HG03025 (cell line): Measurements from ENCODE around the gene NMRAL1.

Experiments used
- ATAC-seq: cut with Tn5 transposase; IDR thresholded peaks from one replicate; pipeline ENCODE4 v1.9.1; 2021; ENCODE audit warnings: mild to moderate bottlenecking, moderate library complexity; ENCODE audit not compliant: unreplicated experiment, low FRiP score

Gene NMRAL1

DNA sequence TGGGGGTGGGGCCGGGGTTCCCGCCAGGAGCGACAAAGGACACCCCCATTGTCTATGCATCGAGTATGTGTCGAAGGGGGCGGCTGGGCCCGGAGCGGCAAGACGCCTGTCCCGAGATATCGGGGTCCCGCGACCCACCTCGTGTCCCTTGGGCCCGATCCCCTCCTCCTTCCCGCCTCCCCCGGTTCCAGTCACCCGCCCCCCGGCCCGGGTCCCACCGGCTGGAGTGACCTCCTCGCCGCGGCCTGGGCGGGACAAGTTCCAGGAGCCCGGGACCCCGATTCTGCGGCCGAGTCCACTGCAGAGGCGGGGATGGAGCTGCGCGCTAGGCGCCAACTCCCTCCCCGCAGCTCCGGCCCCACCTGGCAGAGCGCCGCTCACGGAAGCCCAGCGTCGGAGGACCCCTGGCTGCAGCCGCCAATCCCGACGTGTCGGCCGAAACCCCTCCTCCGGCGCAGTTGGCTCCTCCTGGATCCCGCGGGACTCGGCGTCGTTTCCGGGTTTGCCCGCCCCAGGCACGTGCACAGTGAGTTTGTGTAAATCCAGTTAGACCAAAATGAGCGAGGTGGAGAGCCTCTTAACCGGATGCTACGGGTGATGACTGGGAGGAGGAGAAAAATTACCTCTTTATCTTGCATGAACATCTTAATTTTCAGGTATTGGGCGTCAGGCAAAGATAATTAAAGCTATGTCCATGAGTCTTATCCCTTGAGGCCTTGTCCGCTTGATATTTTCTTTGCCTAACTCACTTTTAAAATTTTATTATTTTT is at the start of gene NMRAL1:
Gene NMRAL1, minus strand, starts transcription at position 434 of the 770 bp plus-strand sequence. CDS start 493 bp downstream, outside the sequence.
- no peak for ATAC-seq

DNA sequence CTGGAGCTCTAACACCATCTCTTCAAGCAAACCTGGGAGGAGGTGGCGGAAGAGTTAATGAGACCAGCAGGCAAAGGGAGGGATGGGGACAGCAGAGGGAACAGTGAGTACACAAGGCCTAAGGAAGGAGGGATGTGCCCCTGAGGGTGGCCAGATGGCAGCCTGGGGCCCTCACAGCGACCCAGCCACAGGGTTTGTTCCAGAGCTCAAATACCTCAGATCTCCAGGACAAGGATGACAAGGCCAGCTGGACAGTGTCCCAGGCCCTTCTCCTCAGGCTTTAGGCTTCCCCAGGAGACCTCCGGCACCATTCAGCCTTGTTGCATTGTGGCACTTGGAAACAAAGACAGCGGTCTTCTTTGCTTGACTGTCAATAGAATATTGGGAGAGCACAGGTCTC is 49.3 kb upstream of the NMRAL1 start:
- ATAC-seq: no peak

DNA sequence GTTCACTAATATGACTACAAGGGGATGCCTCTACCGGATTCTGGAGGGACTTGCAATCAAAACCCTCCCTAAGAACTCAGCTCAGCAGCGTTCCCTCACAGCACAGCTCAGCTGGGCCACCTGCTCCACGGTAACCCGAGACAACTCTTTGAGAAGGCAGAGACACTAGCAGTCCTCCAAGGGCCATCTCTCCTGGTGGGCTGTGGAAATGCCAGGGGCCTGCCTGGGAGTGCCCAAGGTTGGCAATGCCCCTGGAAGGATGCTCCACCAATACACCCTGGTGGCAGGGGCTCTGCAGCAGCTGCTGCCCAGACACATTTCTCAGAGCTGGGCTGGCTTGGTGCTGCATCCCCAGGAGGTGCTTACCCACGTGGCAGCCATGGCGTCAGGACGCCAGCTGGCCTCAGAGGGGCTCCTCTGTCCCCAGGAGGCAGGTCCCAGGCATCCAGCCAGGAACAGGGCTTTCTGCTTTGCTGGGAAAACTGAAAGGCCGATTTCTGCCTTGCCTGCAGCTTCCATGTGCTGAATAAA is 47.7 kb upstream of the NMRAL1 start:
- ATAC-seq: no peak

DNA sequence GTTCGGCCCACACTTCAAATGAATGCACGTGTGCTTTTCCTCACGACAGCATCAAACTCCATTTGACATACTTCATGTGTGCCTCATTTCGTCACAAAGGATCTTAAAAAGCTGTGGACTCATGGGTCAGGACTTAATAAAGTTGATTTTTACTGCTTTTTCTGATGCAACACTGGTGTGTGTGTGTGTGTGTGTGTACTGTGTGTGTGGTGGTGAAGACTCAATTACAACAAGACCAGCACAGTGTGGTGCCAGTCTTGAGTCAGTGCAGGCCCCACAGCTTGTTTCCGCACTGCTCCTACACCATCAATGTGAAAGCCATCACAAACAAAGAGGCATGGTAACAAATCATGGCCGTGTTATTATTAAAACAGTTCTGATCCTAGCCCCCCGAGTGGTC is 46.5 kb upstream of the NMRAL1 start:
- ATAC-seq: no peak

DNA sequence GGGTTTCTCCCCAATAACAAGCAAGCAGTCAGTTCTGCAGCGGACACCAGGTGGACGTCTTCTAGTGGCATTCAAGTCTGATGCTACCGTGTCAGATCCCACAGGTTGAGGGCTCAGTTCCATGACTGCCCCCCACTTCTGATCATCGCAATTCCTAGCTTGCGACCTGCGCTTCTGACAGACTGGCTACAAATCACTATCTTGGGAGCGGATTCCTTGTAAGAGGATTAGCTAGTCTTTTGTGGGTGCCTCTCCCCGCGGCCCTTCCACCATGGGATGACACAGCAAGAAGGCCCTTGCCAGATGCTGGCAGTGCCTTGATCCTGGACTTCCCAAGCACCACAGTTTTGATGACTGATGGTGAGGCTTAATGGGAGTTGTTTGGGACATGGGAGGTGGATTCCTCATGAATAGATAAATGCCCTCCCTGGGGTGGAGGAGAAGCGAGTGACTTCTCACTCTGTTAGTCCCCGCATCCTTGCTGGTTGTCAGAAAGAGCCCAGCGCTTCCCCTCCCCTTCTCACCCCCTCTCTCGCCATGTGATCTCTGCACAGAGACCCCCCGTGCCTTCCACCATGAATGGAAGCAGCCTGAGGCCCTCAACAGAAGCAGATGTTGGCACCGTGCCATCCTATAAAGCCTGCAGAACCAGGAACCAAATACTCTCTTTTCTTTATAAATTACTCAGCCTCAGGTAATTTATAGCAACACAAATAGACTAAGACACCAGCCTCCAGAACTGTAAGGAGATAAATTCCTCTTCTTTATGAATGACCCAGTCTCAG is 45.0 kb upstream of the NMRAL1 start:
- ATAC-seq: no peak

DNA sequence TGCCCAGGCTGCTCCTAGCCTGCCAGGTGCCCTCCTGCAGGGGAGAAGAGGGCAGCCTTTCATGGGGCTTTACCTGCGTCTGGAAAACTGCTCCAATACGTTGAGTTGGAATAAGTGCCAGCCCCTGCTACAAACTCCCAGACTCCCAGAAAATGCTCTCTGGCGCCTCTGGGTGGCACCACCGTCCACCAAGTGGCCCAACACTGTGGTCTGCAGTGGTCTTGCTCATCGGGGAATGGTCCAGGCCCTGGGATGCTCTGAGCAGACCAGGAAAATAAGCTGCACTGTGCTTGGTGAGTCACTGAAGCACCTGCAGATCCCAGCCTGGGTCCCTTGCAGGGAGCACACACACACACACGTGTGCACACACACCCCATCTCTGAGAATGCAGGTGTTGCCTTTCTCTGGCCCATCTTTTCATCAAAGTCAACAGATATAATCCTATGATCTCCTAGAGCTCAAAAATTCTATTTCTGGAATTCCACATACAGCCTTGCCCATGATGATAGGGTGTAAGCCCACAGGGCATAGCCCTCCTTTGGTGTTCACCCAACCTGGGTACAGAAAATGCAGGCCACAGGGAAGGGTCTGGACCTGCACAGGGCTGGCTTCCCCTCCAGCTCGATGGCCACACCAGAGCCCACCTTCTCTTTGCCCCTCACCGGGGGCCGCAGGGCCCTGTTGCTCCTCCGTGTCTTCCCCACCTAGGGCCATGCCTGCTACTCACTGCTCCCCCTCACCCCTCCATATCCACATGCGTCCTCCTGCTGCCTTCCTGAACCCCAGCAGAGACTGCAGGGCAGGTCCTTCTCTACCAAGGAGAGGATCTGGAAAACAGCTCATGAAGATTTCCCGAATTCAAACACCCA is 43.6 kb upstream of the NMRAL1 start:
- no peak for ATAC-seq

DNA sequence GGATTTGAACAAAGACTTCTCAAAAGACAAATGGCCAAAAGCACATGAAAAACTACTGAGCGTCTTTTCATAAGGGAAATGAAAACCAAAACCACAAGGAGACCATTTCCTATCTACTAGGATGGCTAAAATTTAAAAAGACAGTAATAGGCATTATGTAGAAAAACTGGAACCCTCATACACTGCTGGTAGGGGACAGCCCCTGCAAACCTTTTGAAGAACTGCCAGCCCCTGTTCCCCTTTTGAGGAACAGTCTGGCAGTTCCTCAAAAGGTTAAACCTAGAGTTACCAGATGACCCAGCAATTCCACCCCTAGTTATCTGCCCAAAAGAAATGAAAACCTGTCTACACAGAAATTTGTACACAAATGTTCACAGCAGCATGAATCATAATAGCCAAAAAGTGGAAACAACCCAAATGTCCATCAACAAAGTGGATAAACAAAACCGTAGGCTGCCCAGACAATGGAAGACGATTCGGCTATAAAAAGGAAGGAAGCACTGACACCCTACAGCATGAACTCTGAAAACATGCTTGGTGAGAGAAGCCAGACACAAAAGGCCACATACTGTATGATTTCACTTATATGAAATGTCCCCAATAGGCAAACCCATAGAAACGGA is 41.3 kb upstream of the NMRAL1 start:
- ATAC-seq: no peak

DNA sequence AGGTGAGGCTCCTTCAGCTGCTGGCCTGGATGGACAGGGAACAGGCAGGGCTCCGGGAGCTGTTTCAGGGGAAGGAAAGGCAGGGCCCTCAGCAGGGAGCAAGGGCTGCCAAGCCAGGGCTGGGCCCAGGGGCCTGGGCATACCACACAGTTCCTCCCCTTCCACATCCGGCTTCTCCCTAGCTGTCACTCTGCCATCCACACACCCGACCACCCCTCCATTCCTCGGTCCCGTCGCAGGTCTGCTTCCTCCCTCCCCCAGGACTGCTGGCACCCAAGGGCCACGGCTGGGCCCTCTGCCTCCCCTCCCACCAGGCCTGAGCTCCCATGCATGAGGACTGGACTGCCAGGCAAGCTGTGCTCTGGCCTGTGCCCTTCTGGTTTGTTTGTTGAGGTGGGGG is 40.2 kb upstream of the NMRAL1 start:
- ATAC-seq: no peak

DNA sequence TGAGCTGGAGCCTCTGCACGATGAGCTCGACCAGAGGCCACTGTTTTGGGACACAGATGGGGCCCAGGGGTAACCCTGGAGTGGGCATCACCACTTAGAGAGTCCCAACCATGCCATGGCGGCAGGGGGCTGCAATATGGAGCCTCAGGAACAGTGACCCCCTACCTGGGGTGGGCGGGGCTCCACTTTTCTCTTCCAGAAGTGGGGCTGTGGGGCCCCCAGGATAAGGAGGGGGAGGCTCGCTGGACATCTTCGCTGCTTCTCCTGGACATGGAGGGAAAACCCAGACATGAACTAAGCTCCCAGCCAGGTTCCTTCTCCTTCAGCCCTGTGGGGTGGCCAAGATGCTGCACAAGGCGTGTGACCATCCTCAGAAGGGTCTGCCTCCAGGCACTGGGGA is 39.5 kb upstream of the NMRAL1 start:
- ATAC-seq: no peak

DNA sequence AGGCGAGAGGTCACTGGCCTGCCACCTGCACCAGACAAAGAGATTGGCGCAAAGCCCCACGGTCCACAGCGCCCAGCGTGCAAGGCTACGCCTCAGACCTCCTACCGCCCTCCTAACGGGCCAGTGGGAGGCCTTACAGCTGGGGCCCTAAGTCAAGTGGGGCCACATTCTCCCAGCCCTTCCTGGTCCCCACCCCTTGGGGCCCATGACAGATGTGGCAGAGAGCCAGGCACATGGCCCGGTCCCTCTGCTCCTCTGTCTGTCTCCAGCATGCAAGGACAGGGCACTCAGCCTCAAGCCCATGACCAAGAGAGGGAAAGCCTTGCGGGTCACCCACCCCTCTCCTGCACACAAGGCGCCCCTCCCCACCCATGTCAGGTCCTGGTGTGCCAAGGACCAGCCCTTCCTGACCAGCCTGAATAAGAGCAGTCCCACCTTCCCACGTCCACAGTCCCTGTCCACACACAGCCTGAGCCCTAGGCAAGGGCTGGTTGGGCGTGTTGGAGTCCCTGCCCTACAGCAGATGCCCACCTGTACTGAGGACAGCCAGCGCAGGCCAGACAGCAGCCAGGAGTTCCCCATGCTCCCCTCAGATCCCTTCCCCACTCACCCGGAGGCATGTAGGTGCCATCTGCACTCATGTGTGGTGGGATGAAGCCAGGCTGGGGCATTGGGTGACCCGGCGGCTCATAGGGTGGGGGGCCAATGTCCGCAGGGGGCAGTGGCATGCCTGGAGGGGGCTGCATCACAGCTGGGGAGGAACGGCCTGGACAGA is 38.8 kb upstream of the NMRAL1 start:
- ATAC-seq: no peak

DNA sequence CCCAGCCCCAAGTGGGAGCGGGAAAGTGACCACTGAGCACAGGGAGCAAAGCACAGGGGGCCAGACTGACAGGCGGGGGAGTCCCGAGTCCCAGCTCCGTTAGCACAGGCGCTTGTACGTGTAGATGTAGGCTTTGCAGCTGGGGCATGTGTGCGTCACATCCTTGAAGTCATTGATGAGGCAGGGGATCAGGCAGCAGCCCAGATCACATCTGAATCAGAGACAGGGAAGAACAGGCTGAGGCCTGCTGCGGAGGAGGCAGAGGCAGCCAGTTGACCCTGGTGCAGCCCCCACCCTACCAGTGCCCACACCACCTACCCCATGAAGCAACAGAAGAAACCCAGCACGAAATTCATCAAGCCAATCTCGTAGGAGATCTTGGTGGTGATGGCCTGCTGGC is 38.0 kb upstream of the NMRAL1 start:
- ATAC-seq: no peak

DNA sequence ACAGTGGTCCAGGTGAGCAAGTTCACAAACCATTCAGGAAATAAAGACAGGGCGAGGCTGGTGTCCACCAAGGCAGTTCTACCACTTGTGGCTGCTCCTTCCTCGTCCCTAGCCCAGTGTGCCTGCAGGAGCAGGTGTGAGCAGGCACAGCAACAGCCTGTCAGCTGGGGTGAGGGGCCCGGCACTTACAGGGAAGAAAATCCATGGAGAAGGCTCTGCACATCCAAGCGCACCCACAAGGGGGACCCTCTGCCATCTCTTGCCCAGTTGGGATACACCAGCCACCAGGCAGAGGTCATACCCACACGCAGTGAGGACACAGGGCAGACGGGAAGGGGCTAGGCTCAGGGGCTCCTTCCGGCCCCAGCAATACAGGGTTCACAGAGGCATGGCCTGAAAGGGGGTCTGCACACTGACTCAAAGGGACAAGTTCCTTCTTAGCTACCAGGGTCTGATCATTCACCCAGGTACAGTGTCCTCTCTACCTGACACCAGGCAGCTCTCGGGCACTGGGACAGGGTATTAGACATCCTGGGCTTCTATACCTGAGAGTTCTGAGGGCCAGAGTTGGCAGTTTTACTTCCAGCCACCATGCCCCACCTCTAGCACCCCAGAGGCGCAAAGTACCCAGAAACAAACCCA is 37.1 kb upstream of the NMRAL1 start:
- ATAC-seq: no peak

DNA sequence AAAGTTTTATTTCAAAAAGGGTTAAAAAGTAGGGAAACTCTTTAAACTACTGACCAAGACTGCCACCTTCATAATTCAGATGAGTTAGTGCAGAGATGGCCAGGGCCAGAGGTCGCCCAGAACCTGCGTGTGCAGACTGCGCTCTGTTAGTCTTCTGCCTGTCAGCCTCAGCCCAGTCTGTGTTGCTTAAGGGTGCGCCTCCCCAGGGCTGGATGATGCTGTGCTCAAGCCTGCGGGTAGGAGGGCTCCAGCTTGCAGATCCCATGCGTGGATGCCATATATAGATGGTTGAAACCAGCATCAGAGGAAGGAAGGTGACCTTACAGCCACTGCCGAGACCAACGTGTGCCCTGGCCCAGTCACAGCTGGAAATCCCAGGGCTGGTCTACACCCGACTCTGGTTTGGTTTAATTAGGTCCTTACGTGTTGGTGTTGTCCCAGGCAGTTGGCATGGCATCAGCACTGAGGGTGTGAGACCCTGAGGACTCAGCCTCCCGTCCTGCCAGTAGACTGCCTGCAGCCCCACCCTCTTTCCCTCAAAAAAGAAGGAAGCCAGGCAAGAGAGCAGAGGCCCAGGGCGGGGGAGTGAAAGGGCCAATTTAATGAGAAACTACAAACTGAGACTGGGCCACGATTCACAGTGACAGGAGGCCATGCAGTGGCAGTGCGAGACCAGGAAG is 36.5 kb upstream of the NMRAL1 start:
- ATAC-seq: no peak

DNA sequence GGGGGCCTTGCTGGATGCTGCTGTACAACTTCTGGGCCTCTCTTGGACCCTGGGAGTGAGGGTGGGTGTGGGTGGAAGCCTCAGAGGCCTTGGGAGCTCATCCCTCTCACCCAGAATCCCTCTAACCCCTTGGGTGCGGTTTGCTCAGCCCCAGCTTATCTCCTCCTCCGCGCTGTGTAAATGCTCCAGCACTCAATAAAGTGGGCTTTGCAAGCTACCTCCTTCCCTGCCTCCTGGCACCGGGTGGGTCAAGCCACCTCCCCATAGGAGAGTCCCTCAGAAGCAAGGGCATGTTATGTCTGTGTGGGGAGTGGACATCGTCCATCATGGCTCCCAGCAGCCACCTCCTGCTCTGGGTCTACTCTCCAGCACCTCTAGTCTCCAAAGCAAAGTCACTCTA is 35.7 kb upstream of the NMRAL1 start:
- ATAC-seq: no peak

DNA sequence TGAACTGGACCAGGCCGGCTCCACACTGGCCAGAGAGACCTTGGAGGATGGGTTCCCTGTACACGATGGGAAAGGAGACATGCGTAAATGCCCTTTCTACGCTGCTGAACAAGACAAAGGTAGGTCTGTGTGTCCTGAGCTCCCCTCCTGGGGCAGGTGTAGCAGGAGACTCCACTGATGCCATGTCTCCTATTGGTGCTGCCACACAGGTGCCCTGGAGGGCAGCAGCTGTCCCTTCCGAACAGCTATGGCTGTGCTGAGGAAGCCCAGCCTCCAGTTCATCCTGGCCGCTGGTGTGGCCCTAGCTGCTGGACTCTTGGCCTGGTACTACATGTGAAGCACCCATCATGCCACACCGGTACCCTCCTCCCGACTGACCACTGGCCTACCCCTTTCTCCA is 35.0 kb upstream of the NMRAL1 start:
- no peak for ATAC-seq

DNA sequence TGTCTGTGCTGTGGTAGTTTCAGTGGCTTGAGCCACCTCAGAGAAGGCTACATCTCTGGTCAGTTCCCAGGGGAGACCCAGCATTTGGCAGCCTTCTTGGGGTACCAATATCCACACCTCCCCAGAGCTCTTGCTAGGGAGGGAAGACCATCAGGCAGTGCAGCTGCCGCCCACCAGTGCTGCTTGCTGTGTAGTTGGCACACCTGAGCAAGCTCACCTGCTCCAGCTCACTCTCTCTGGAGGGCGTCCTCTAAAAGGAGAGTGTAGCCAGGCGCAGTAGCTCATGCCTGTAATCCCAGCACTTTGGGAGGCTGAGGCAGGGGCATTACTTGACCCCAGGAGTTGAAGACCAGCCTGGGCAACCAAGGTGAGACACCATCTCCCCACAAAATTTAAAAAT is 34.4 kb upstream of the NMRAL1 start:
- ATAC-seq: no peak

DNA sequence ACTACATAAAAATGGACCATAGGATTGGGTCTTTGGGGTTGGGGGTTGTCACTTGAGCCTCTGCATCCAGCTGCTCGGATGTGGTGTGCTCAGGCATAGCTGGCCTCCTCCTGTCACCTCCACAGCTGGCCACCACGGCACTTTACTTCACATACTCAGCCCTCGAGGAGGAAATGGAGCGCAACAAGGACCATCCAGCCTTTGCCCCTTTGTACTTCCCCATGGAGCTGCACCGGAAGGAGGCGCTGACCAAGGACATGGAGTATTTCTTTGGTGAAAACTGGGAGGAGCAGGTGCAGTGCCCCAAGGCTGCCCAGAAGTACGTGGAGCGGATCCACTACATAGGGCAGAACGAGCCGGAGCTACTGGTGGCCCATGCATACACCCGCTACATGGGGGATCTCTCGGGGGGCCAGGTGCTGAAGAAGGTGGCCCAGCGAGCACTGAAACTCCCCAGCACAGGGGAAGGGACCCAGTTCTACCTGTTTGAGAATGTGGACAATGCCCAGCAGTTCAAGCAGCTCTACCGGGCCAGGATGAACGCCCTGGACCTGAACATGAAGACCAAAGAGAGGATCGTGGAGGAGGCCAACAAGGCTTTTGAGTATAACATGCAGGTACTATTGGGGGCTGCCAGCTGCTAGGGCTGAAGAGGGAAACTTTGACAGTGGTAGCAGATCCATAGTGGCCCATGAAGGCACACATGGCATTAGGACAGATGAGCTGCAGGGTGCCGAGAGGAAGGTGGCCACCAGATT is 33.3 kb upstream of the NMRAL1 start:
- ATAC-seq: no peak

DNA sequence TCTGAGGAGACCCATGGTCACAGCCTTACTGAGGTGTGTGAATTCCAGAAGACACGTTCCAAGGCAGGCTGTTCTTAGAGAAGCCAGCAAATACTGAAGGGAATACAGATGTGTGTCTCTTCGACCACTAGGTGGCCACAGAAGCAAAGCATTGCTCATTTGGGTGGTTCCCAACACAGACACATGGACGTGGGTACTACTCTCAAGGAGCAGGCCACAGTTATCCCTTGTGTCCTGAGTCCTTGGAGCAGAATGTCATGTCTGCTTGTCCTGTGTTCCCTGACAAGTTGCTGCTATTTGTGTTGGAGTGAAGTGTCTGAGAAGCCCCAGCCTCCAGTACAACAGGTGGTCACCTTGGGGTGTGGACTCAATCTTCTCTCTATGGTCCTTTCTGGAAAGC is 32.0 kb upstream of the NMRAL1 start:
- no peak for ATAC-seq
